WTC11 (cell line): ENCODE measurements around the gene SLCO1B1. TPM values are rescaled to one million over a fixed set of nuclear protein-coding genes. Genes with fewer than 3 reads are reported as not detected.
A peak's percentile ranks its signal among the peaks of the same experiment; 100 is the strongest.

Experiments used
- ATAC-seq: fragments of 200-7000 bp; cut with Tn5 transposase; 2 replicates; pipeline ENCODE4 v1.10.0; 2021; ENCODE audit warnings: mild to moderate bottlenecking, moderate library complexity
- CTCF ChIA-PET: fragments of 300-600 bp; sonication (Branson Sonifier 250); formaldehyde crosslinking; loops from one replicate; lab custom pipeline; 2021; ENCODE audit warnings: antibody characterized with exemption; lab: Charles Lee
- POLR2A ChIA-PET: fragments of 350-600 bp; sonication (Branson Sonifier 250); formaldehyde crosslinking; loops from one replicate; lab custom pipeline; 2021; ENCODE audit warnings: antibody characterized with exemption; lab: Charles Lee
- DNase-seq: peaks from one replicate; pipeline ENCODE4 v3.0.0; 2021; ENCODE audit warnings: low spot score
- H3K27ac Mint-ChIP-seq: 2 replicates; pipeline ENCODE4 v1.8.0; 2021; ENCODE audit warnings: mixed read lengths
- H3K27me3 Mint-ChIP-seq: 2 replicates; pipeline ENCODE4 v1.8.0; 2021; ENCODE audit warnings: low read depth, mild to moderate bottlenecking, moderate library complexity, mixed read lengths
- H3K36me3 Mint-ChIP-seq: 2 replicates; pipeline ENCODE4 v1.8.0; 2021; ENCODE audit warnings: mixed read lengths
- H3K4me1 Mint-ChIP-seq: 2 replicates; pipeline ENCODE4 v1.8.0; 2022; ENCODE audit warnings: mixed read lengths
- H3K4me3 Mint-ChIP-seq: 2 replicates; pipeline ENCODE4 v1.8.0; 2021; ENCODE audit warnings: mild to moderate bottlenecking, moderate library complexity, mixed read lengths
- H3K9me3 Mint-ChIP-seq: 2 replicates; pipeline ENCODE4 v1.8.0; 2021; ENCODE audit warnings: mixed read lengths
- ARID4B ChIP-seq: sonication (generic); formaldehyde crosslinking; IDR thresholded peaks from 2 replicates; pipeline ENCODE4 v1.8.0; 2023; ENCODE audit warnings: missing genetic modification reagents, mild to moderate bottlenecking, borderline replicate concordance
- ELF4 ChIP-seq: sonication (generic); formaldehyde crosslinking; IDR thresholded peaks from 2 replicates; pipeline ENCODE4 v1.8.1; 2022; ENCODE audit warnings: low read depth, mild to moderate bottlenecking, moderate library complexity, missing genetic modification reagents
- EMX1 ChIP-seq: fragments of 250-450 bp; sonication (Bioruptor Pico); IDR thresholded peaks from 2 replicates; pipeline ENCODE4 v1.8.0; 2021; ENCODE audit warnings: mild to moderate bottlenecking
- FOXK1 ChIP-seq: sonication (generic); formaldehyde crosslinking; IDR thresholded peaks from 2 replicates; pipeline ENCODE4 v1.8.0; 2022; ENCODE audit warnings: mild to moderate bottlenecking, moderate library complexity, missing genetic modification reagents
- GRHL2 ChIP-seq: fragments of 250-450 bp; sonication (Bioruptor Pico); IDR thresholded peaks from 2 replicates; pipeline ENCODE4 v1.8.0; 2022; ENCODE audit warnings: mild to moderate bottlenecking, moderate library complexity; ENCODE audit not compliant: insufficient replicate concordance, severe bottlenecking
- IRF1 ChIP-seq: sonication (generic); formaldehyde crosslinking; IDR thresholded peaks from 2 replicates; pipeline ENCODE4 v1.8.0; 2023; ENCODE audit warnings: missing genetic modification reagents
- IRF2 ChIP-seq: sonication (generic); formaldehyde crosslinking; IDR thresholded peaks from 2 replicates; pipeline ENCODE4 v1.8.0; 2022; ENCODE audit warnings: low read depth, missing genetic modification reagents, borderline replicate concordance
- JAZF1 ChIP-seq: fragments of 250-450 bp; sonication (Bioruptor Pico); IDR thresholded peaks from 2 replicates; pipeline ENCODE4 v1.9.0; 2021; ENCODE audit warnings: moderate library complexity, mild to moderate bottlenecking, inconsistent platforms
- KAT7 ChIP-seq: sonication (generic); formaldehyde crosslinking; IDR thresholded peaks from 2 replicates; pipeline ENCODE4 v1.8.1; 2023; ENCODE audit warnings: missing genetic modification reagents, mild to moderate bottlenecking, borderline replicate concordance
- TEAD1 ChIP-seq: sonication (generic); formaldehyde crosslinking; IDR thresholded peaks from 2 replicates; pipeline ENCODE4 v1.8.0; 2022; ENCODE audit warnings: mild to moderate bottlenecking, missing genetic modification reagents
- ZNF219 ChIP-seq: sonication (generic); formaldehyde crosslinking; IDR thresholded peaks from 2 replicates; pipeline ENCODE4 v1.8.0; 2023; ENCODE audit warnings: missing genetic modification reagents, mild to moderate bottlenecking, borderline replicate concordance
- ZNF232 ChIP-seq: sonication (generic); formaldehyde crosslinking; IDR thresholded peaks from 2 replicates; pipeline ENCODE4 v1.8.0; 2022; ENCODE audit warnings: mild to moderate bottlenecking, missing genetic modification reagents
- ZNF416 ChIP-seq: fragments of 250-450 bp; sonication (Bioruptor Pico); IDR thresholded peaks from 2 replicates; pipeline ENCODE4 v1.9.0; 2021; ENCODE audit warnings: mild to moderate bottlenecking, inconsistent platforms
- ZNF512 ChIP-seq: sonication (generic); formaldehyde crosslinking; IDR thresholded peaks from 2 replicates; pipeline ENCODE4 v1.8.1; 2022; ENCODE audit warnings: missing genetic modification reagents, borderline replicate concordance
- total RNA-seq: library from RNA; stranded (reverse); gene quantifications from 3 replicates; pipeline ENCODE4 v1.2.3, GENCODE V29; 2021
- TF ChIP-seq, protein P1 (sequence below): sonication (generic); formaldehyde crosslinking; IDR thresholded peaks from 2 replicates; pipeline ENCODE4 v1.8.1; 2023; ENCODE audit warnings: mild to moderate bottlenecking, moderate library complexity, missing genetic modification reagents
- TF ChIP-seq, protein P2 (sequence below): sonication (generic); formaldehyde crosslinking; IDR thresholded peaks from 2 replicates; pipeline ENCODE4 v1.8.0; 2022; ENCODE audit warnings: missing genetic modification reagents
- TF ChIP-seq, protein P3 (sequence below): fragments of 250-450 bp; sonication (Bioruptor Pico); IDR thresholded peaks from 2 replicates; pipeline ENCODE4 v2.1.2; 2022; ENCODE audit warnings: mild to moderate bottlenecking, moderate library complexity
- TF ChIP-seq, protein P4 (sequence below): sonication (generic); formaldehyde crosslinking; IDR thresholded peaks from 2 replicates; pipeline ENCODE4 v1.8.0; 2022; ENCODE audit warnings: mild to moderate bottlenecking, missing genetic modification reagents

The SLCO1B1 gene
- total RNA-seq, 1 experiment from 2014 or later = 0.52 TPM

DNA sequence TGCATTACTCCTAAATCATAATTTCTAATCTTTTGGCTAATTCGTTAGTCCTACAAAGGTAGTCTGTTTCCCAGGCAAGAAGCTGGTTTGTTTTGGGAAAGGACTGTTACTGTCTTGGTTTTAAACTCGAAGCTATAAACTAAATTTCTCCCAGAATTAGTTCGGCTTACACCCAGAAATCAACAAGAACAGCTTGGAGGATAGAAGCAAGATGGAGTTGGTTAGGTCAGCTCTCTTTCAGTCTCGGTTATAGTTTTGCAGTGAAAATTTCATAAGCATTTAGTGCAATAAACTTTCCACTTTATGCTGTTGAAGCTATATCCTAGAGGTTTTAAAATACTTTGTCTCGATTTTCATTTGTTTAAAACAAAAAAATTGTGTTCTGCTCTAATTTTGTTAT is 103.4 kb downstream of the SLCO1B1 start:
- H3K4me3 Mint-ChIP-seq = no peak overlapping the region
- DNase-seq = no peak
- POLR2A ChIA-PET = no interaction called here
- CTCF ChIA-PET = no interaction called here
- TF ChIP-seq ZNF232 (CRISPR knock-in tag) (no peak), KAT7 (CRISPR knock-in tag) (no peak), FOXK1 (no peak), ELF4 (CRISPR knock-in tag) (no peak), EMX1 (CRISPR knock-in tag) (no peak)
- TF ChIP-seq, protein P1, sequence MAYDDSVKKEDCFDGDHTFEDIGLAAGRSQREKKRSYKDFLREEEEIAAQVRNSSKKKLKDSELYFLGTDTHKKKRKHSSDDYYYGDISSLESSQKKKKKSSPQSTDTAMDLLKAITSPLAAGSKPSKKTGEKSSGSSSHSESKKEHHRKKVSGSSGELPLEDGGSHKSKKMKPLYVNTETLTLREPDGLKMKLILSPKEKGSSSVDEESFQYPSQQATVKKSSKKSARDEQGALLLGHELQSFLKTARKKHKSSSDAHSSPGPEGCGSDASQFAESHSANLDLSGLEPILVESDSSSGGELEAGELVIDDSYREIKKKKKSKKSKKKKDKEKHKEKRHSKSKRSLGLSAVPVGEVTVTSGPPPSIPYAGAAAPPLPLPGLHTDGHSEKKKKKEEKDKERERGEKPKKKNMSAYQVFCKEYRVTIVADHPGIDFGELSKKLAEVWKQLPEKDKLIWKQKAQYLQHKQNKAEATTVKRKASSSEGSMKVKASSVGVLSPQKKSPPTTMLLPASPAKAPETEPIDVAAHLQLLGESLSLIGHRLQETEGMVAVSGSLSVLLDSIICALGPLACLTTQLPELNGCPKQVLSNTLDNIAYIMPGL (CRISPR knock-in tag) = no peak
- TF ChIP-seq, all 79 proteins: peak for 0
- Mint-ChIP-seq H3K9me3 (peaks cover 8% of the 10 kb centered on the region), H3K27me3 (no peaks in the 10 kb centered on the region), H3K36me3 (peaks cover 5% of the 10 kb centered on the region), H3K27ac (no peak overlapping the region), H3K4me1 (no peaks in the 10 kb centered on the region)
- ATAC-seq = no peak

DNA sequence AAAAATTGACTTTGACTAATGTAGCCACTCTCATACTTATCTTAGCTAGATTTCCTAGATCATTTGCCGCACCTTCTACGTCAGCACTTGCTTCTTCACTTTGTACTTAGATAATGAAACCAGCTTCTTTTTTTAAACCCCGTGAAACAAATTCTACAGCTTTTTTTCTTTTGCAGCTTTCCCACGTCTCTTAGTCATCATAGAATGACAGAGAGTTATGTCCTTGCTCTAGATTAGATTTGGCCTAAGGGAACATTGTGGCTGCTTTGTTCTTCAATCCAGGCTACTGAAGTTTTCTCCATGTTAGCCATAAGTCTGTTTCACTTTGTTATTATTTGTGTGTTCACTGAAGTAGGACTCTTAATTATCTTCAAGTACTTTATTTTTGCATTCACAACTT is 108.9 kb downstream of the SLCO1B1 start:
- Mint-ChIP-seq H3K36me3 (no peaks in the 10 kb centered on the region), H3K27me3 (no peaks in the 10 kb centered on the region), H3K4me3 (no peak overlapping the region), H3K4me1 (peaks cover 2% of the 10 kb centered on the region), H3K27ac (no peak overlapping the region), H3K9me3 (no peaks in the 10 kb centered on the region)
- no peak for ATAC-seq
- TF ChIP-seq GRHL2 (CRISPR knock-in tag) = no peak
- no peak for TF ChIP-seq ZNF232 (CRISPR knock-in tag)
- TF ChIP-seq, protein P2, sequence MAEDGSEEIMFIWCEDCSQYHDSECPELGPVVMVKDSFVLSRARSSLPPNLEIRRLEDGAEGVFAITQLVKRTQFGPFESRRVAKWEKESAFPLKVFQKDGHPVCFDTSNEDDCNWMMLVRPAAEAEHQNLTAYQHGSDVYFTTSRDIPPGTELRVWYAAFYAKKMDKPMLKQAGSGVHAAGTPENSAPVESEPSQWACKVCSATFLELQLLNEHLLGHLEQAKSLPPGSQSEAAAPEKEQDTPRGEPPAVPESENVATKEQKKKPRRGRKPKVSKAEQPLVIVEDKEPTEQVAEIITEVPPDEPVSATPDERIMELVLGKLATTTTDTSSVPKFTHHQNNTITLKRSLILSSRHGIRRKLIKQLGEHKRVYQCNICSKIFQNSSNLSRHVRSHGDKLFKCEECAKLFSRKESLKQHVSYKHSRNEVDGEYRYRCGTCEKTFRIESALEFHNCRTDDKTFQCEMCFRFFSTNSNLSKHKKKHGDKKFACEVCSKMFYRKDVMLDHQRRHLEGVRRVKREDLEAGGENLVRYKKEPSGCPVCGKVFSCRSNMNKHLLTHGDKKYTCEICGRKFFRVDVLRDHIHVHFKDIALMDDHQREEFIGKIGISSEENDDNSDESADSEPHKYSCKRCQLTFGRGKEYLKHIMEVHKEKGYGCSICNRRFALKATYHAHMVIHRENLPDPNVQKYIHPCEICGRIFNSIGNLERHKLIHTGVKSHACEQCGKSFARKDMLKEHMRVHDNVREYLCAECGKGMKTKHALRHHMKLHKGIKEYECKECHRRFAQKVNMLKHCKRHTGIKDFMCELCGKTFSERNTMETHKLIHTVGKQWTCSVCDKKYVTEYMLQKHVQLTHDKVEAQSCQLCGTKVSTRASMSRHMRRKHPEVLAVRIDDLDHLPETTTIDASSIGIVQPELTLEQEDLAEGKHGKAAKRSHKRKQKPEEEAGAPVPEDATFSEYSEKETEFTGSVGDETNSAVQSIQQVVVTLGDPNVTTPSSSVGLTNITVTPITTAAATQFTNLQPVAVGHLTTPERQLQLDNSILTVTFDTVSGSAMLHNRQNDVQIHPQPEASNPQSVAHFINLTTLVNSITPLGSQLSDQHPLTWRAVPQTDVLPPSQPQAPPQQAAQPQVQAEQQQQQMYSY (CRISPR knock-in tag) = no peak
- ChIA-PET POLR2A (no interaction called here), CTCF (no interaction called here)
- DNase-seq = no peak

GRCh38 chr12:21248679-21249078 is 117.7 kb downstream of the SLCO1B1 start:
- Mint-ChIP-seq H3K36me3 (no peaks in the 10 kb centered on the region), H3K4me3 (no peak overlapping the region), H3K27ac (no peak overlapping the region), H3K4me1 (peaks cover 12% of the 10 kb centered on the region), H3K27me3 (no peaks in the 10 kb centered on the region; the same call in 1 of the 2 replicates), H3K9me3 (no peaks in the 10 kb centered on the region)
- ChIA-PET POLR2A (no interaction called here), CTCF (interaction anchor here (0.9 to 1.2 kb wide), 5 partner anchors 30 to 432 kb away, joined by 3 to 5 read pairs (median 3); no protein-coding TSS in a partner anchor)
- peak; percentile 36 for ATAC-seq
- no peak for DNase-seq
- TF ChIP-seq, protein P3, sequence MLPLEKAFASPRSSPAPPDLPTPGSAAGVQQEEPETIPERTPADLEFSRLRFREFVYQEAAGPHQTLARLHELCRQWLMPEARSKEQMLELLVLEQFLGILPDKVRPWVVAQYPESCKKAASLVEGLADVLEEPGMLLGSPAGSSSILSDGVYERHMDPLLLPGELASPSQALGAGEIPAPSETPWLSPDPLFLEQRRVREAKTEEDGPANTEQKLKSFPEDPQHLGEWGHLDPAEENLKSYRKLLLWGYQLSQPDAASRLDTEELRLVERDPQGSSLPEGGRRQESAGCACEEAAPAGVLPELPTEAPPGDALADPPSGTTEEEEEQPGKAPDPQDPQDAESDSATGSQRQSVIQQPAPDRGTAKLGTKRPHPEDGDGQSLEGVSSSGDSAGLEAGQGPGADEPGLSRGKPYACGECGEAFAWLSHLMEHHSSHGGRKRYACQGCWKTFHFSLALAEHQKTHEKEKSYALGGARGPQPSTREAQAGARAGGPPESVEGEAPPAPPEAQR (CRISPR knock-in tag) = no peak
- TF ChIP-seq ZNF219 (CRISPR knock-in tag) = no peak
- no peak for TF ChIP-seq IRF1
- no peak for TF ChIP-seq IRF2
- TF ChIP-seq, protein P4, sequence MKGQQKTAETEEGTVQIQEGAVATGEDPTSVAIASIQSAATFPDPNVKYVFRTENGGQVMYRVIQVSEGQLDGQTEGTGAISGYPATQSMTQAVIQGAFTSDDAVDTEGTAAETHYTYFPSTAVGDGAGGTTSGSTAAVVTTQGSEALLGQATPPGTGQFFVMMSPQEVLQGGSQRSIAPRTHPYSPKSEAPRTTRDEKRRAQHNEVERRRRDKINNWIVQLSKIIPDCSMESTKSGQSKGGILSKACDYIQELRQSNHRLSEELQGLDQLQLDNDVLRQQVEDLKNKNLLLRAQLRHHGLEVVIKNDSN (CRISPR knock-in tag) = no peak
- no peak for TF ChIP-seq ZNF416 (CRISPR knock-in tag)
- no peak for TF ChIP-seq JAZF1 (CRISPR knock-in tag)
- no peak for TF ChIP-seq ARID4B (CRISPR knock-in tag)
- no peak for TF ChIP-seq ZNF512 (CRISPR knock-in tag)
- no peak for TF ChIP-seq TEAD1 (CRISPR knock-in tag)
